H9 (cell line): ENCODE results near the gene CALML5. TPM values are rescaled to one million over a fixed set of nuclear protein-coding genes. Genes with fewer than 3 reads are reported as not detected.

Experiments used
- DNase-seq: peaks from one replicate; pipeline ENCODE4 v3.0.0-alpha.2; 2017
- H2AFZ ChIP-seq: one replicate; pipeline ENCODE4 v1.6.1; 2013; ENCODE audit warnings: mild to moderate bottlenecking, low read length, control low read depth, moderate library complexity
- H2AK5ac ChIP-seq: 2 replicates; pipeline ENCODE4 v1.6.1; 2013; ENCODE audit warnings: low read length, control low read depth, mixed read lengths; ENCODE audit not compliant: insufficient read length
- H2BK120ac ChIP-seq: one replicate; pipeline ENCODE4 v1.6.1; 2013; ENCODE audit warnings: low read depth, mild to moderate bottlenecking, low read length, control low read depth, inconsistent platforms; ENCODE audit not compliant: poor library complexity, severe bottlenecking
- H2BK12ac ChIP-seq: 2 replicates; pipeline ENCODE4 v1.6.1; 2013; ENCODE audit warnings: low read length, control low read depth, mixed read lengths, low read depth; ENCODE audit not compliant: insufficient read length
- H2BK15ac ChIP-seq: 2 replicates; pipeline ENCODE4 v1.6.1; 2013; ENCODE audit warnings: low read depth, low read length, control low read depth
- H2BK20ac ChIP-seq: one replicate; pipeline ENCODE4 v1.6.1; 2013; ENCODE audit warnings: low read depth, mild to moderate bottlenecking, low read length, control low read depth, inconsistent platforms; ENCODE audit not compliant: poor library complexity, severe bottlenecking
- H2BK5ac ChIP-seq: 2 replicates; pipeline ENCODE4 v1.6.1; 2013; ENCODE audit warnings: low read length, control low read depth, mixed read lengths; ENCODE audit not compliant: insufficient read length
- H3K14ac ChIP-seq: 2 replicates; pipeline ENCODE4 v1.6.1; 2013; ENCODE audit warnings: low read length, control low read depth; ENCODE audit not compliant: insufficient read depth
- H3K18ac ChIP-seq: 2 replicates; pipeline ENCODE4 v1.6.1; 2013; ENCODE audit warnings: low read depth, mild to moderate bottlenecking, mixed read lengths, low read length, control low read depth; ENCODE audit not compliant: insufficient read length
- H3K23ac ChIP-seq: 2 replicates; pipeline ENCODE4 v1.6.1; 2013; ENCODE audit warnings: low read length, control low read depth, mixed read lengths, low read depth; ENCODE audit not compliant: insufficient read length
- H3K23me2 ChIP-seq: 2 replicates; pipeline ENCODE4 v1.6.1; 2013; ENCODE audit warnings: low read depth, mild to moderate bottlenecking, mixed read lengths, low read length, control low read depth; ENCODE audit not compliant: insufficient read length, poor library complexity, severe bottlenecking
- H3K27ac ChIP-seq: 2 replicates; pipeline ENCODE4 v1.5.1; 2013; ENCODE audit warnings: low read length, control low read depth, mixed read lengths, low read depth; ENCODE audit not compliant: insufficient read length
- H3K27me3 ChIP-seq: 2 replicates; pipeline ENCODE4 v1.6.1; 2013; ENCODE audit warnings: low read length, control low read depth, inconsistent platforms; ENCODE audit not compliant: insufficient read depth
- H3K4ac ChIP-seq: 2 replicates; pipeline ENCODE4 v1.6.1; 2013; ENCODE audit warnings: low read depth, mild to moderate bottlenecking, control low read depth, inconsistent platforms, low read length, moderate library complexity
- H3K4me1 ChIP-seq: 2 replicates; pipeline ENCODE4 v1.6.1; 2013; ENCODE audit warnings: low read length, control low read depth, inconsistent platforms; ENCODE audit not compliant: insufficient read depth
- H3K4me2 ChIP-seq: 2 replicates; pipeline ENCODE4 v1.6.1; 2013; ENCODE audit warnings: low read length, control low read depth, mixed read lengths; ENCODE audit not compliant: insufficient read length, insufficient read depth
- H3K56ac ChIP-seq: 2 replicates; pipeline ENCODE4 v1.6.1; 2013; ENCODE audit warnings: low read depth, mild to moderate bottlenecking, mixed read lengths, low read length, control low read depth; ENCODE audit not compliant: insufficient read length
- H3K79me1 ChIP-seq: 2 replicates; pipeline ENCODE4 v1.6.1; 2013; ENCODE audit warnings: low read depth, mild to moderate bottlenecking, moderate library complexity, low read length, control low read depth, inconsistent platforms; ENCODE audit not compliant: insufficient read depth, poor library complexity, severe bottlenecking
- H3K79me2 ChIP-seq: 2 replicates; pipeline ENCODE4 v1.6.1; 2013; ENCODE audit warnings: low read length, control low read depth, inconsistent platforms; ENCODE audit not compliant: insufficient read depth
- H3K9ac ChIP-seq: 2 replicates; pipeline ENCODE4 v1.6.1; 2013; ENCODE audit warnings: low read length, control low read depth, mixed read lengths; ENCODE audit not compliant: insufficient read length; ENCODE audit errors: extremely low read depth
- H3K9me3 ChIP-seq: one replicate; pipeline ENCODE4 v1.6.1; 2013; ENCODE audit warnings: low read depth, low read length, inconsistent platforms; ENCODE audit not compliant: control insufficient read depth
- H3T11ph ChIP-seq: one replicate; pipeline ENCODE4 v1.6.1; 2013; ENCODE audit warnings: mild to moderate bottlenecking, low read length, control low read depth, inconsistent platforms
- H4K20me1 ChIP-seq: one replicate; pipeline ENCODE4 v1.6.1; 2013; ENCODE audit not compliant: control insufficient read depth, insufficient read length, insufficient read depth
- H4K5ac ChIP-seq: 2 replicates; pipeline ENCODE4 v1.6.1; 2013; ENCODE audit warnings: low read depth, mild to moderate bottlenecking, mixed read lengths, low read length, control low read depth; ENCODE audit not compliant: insufficient read length
- H4K8ac ChIP-seq: replicated peaks from 2 replicates; pipeline ENCODE4 v1.6.1; 2013; ENCODE audit warnings: low read length, control low read depth, mixed read lengths, low read depth; ENCODE audit not compliant: insufficient read length
- H4K91ac ChIP-seq: 2 replicates; pipeline ENCODE4 v1.6.1; 2013; ENCODE audit warnings: low read depth, mild to moderate bottlenecking, moderate library complexity, mixed read lengths, low read length, control low read depth; ENCODE audit not compliant: insufficient read length
- H3K27ac Mint-ChIP-seq, 3 experiments: 2 replicates in 2 of 3; 3 replicates in 1 of 3; pipeline ENCODE4 v1.8.0; 2020 to 2021; ENCODE audit warnings: mixed read lengths in 3 of 3, mild to moderate bottlenecking in 1 of 3, moderate library complexity in 1 of 3
- H3K27me3 Mint-ChIP-seq: 2 replicates; pipeline ENCODE4 v1.8.0; 2021; ENCODE audit warnings: low read depth, mild to moderate bottlenecking, moderate library complexity, mixed read lengths
- H3K36me3 Mint-ChIP-seq, 3 experiments: 2 replicates in 2 of 3; 3 replicates in 1 of 3; pipeline ENCODE4 v1.8.0; 2020 to 2021; ENCODE audit warnings: low read depth in 3 of 3, mixed read lengths in 3 of 3; ENCODE audit not compliant: insufficient read depth in 1 of 3
- H3K4me1 Mint-ChIP-seq, 2 experiments: 2 replicates each; pipeline ENCODE4 v1.8.0; 2020; ENCODE audit warnings: mixed read lengths in 2 of 2
- H3K4me3 Mint-ChIP-seq, 2 experiments: 2 replicates in 1 of 2; 3 replicates in 1 of 2; pipeline ENCODE4 v1.8.0; 2020 to 2021; ENCODE audit warnings: mild to moderate bottlenecking in 2 of 2, mixed read lengths in 2 of 2, moderate library complexity in 1 of 2
- H3K9me3 Mint-ChIP-seq, 2 experiments: 2 replicates in 1 of 2; 3 replicates in 1 of 2; pipeline ENCODE4 v1.8.0; 2020; ENCODE audit warnings: mild to moderate bottlenecking in 2 of 2, mixed read lengths in 2 of 2, moderate library complexity in 1 of 2
- CTCF ChIP-seq: fragments of 200-600 bp; sonication (generic); conservative IDR thresholded peaks from 3 replicates; pipeline ENCODE4 v1.8.0; 2021; ENCODE audit warnings: antibody characterized with exemption, mild to moderate bottlenecking
- WGBS: extraction: QIAGEN DNeasy Blood & Tissue Kit; methylation state at CpG from one replicate; pipeline ENCODE4 v1.1.7; 2013; ENCODE audit warnings: missing lambda C conversion rate, low lambda C conversion rate, mixed read lengths; ENCODE audit not compliant: insufficient read length; ENCODE audit errors: extremely low coverage; 5-methylcytosine and 5-hydroxymethylcytosine counted together
- total RNA-seq: library from RNA; stranded (reverse); gene quantifications from 2 replicates; pipeline ENCODE4 v1.2.1, GENCODE V29; 2021

The CALML5 gene
- total RNA-seq, 1 experiment from 2014 or later, result not detected

GRCh38 chr10:5462841-5463293 is 36.5 kb downstream of the CALML5 start:
- H3T11ph ChIP-seq, result no peak overlapping the region
- peaks cover 2% of the 10 kb centered on the region; the same call in 1 of the 2 replicates for H3K4me1 ChIP-seq
- H3K4me1 Mint-ChIP-seq, result peaks cover 28 to 47% of the 10 kb centered on the region in 2 experiments
- no peak overlapping the region for H3K23ac ChIP-seq
- H4K91ac ChIP-seq, result no peak overlapping the region
- peaks cover 2% of the 10 kb centered on the region for H3K27me3 Mint-ChIP-seq
- no peak overlapping the region for H3K9ac ChIP-seq
- no peak overlapping the region for H2AK5ac ChIP-seq
- H3K23me2 ChIP-seq, result no peaks in the 10 kb centered on the region
- no peak overlapping the region for H2BK120ac ChIP-seq
- peak overlapping the region in 1 of 3 experiments; percentile 63; a peak in 3 of 7 replicates for H3K27ac Mint-ChIP-seq
- no peak overlapping the region for H4K5ac ChIP-seq
- no peaks in the 10 kb centered on the region for H3K27me3 ChIP-seq
- H3K9me3 ChIP-seq, result peaks cover 2% of the 10 kb centered on the region
- peaks cover 28 to 78% (median 45%) of the 10 kb centered on the region in 3 experiments for H3K36me3 Mint-ChIP-seq
- H3K27ac ChIP-seq, result no peak overlapping the region
- H2BK5ac ChIP-seq, result no peak overlapping the region
- no peak overlapping the region for H3K4ac ChIP-seq
- no peaks in the 10 kb centered on the region for H3K79me1 ChIP-seq
- no peak overlapping the region for H2AFZ ChIP-seq
- no CpG with 5 or more reads among the region's 7 CpGs for WGBS
- no peak for TF ChIP-seq CTCF
- DNase-seq, result no peak
- no peak overlapping the region for H2BK15ac ChIP-seq
- no peak overlapping the region for H3K4me3 Mint-ChIP-seq
- no peak overlapping the region for H3K18ac ChIP-seq
- no peak overlapping the region for H3K14ac ChIP-seq
- peaks cover 12 to 41% of the 10 kb centered on the region in 2 experiments for H3K9me3 Mint-ChIP-seq
- H4K20me1 ChIP-seq, result no peaks in the 10 kb centered on the region
- H4K8ac ChIP-seq, result no peak overlapping the region
- H3K56ac ChIP-seq, result no peak overlapping the region
- H2BK20ac ChIP-seq, result no peak overlapping the region
- no peak overlapping the region for H2BK12ac ChIP-seq
- H3K79me2 ChIP-seq, result no peaks in the 10 kb centered on the region
- H3K4me2 ChIP-seq, result no peak overlapping the region
